PC-3 (cell line): ENCODE results near the gene CCDC32.

Experiments
- CTCF ChIP-seq: fragments of 300-600 bp; sonication (generic); conservative IDR thresholded peaks from 2 replicates; pipeline ENCODE4 v1.5.1; 2017; ENCODE audit warnings: antibody characterized with exemption, low read depth, mild to moderate bottlenecking, low read length
- EZH2 ChIP-seq: fragments of 300-600 bp; sonication (generic); IDR thresholded peaks from one replicate; pipeline ENCODE4 v1.6.1; 2017; ENCODE audit warnings: antibody characterized with exemption, mild to moderate bottlenecking, low read length; ENCODE audit not compliant: unreplicated experiment
- EZH2phosphoT487 ChIP-seq: fragments of 300-600 bp; sonication (generic); IDR thresholded peaks from 2 replicates; pipeline ENCODE4 v1.6.1; 2018; ENCODE audit warnings: mild to moderate bottlenecking, antibody characterized with exemption, low read length, borderline replicate concordance

GRCh38 chr15:40512440-40512839 lies 52.4 kb downstream of the CCDC32 start:
- TF ChIP-seq CTCF = no peak
- no peak for TF ChIP-seq EZH2phosphoT487
- TF ChIP-seq EZH2 = no peak
